ENCODE measurements around the gene PABPN1L.

The PABPN1L gene

GRCh38 chr16:88842806-88843205 is 23.7 kb downstream of the PABPN1L start:
- H3K27ac ChIP-seq: no peak overlapping the region
- TF ChIP-seq ZFX (IDR thresholded peaks at IDR 0.05; ENCODE audit: borderline replicate concordance) (no peak), CTCF (IDR thresholded peaks at IDR 0.05) (no peak)

- no peak overlapping the region for H3K27ac ChIP-seq
- TF ChIP-seq CTCF (IDR thresholded peaks at IDR 0.05) (no peak), ZFX (IDR thresholded peaks at IDR 0.05; ENCODE audit: borderline replicate concordance) (no peak)
Observed at GRCh38 chr16:88842308-88842756, 24.1 kb downstream of the PABPN1L start.

- no peak for TF ChIP-seq ZFX (IDR thresholded peaks at IDR 0.05; ENCODE audit: borderline replicate concordance)
- no peak for TF ChIP-seq CTCF (IDR thresholded peaks at IDR 0.05)
Observed at GRCh38 chr16:88841521-88842307, 24.7 kb downstream of the PABPN1L start.

GRCh38 chr16:88840600-88841215 is 25.8 kb downstream of the PABPN1L start:
- TF ChIP-seq ZFX (IDR thresholded peaks at IDR 0.05; ENCODE audit: borderline replicate concordance) (no peak), CTCF (IDR thresholded peaks at IDR 0.05) (no peak)
- H3K27ac ChIP-seq: no peak overlapping the region

More at GRCh38 chr16:88841521-88842307, 24.7 kb downstream of the PABPN1L start:
- no peak overlapping the region for H3K27ac ChIP-seq

- no peak for TF ChIP-seq CTCF (IDR thresholded peaks at IDR 0.05)
- no peak for TF ChIP-seq ZFX (IDR thresholded peaks at IDR 0.05; ENCODE audit: borderline replicate concordance)
- no peak overlapping the region for H3K27ac ChIP-seq
Observed at GRCh38 chr16:88839745-88840599, 26.5 kb downstream of the PABPN1L start.

- H3K27ac ChIP-seq: no peak overlapping the region
- TF ChIP-seq ZFX (IDR thresholded peaks at IDR 0.05; ENCODE audit: borderline replicate concordance) (no peak), CTCF (IDR thresholded peaks at IDR 0.05) (peak; percentile 75)
Observed at GRCh38 chr16:88839026-88839529, 27.4 kb downstream of the PABPN1L start.
